Brain microvascular endothelial cell (primary cell): Measurements from ENCODE around the gene FARS2.

Experiments
- DNase-seq: peaks from one replicate; pipeline ENCODE4 v3.0.0-alpha.2; 2020
- H3K27ac ChIP-seq: fragments of 250-450 bp; sonication (Bioruptor Pico); 2 replicates; pipeline ENCODE4 v1.5.1; 2020; ENCODE audit warnings: mild to moderate bottlenecking, moderate library complexity
- H3K27me3 ChIP-seq: fragments of 250-450 bp; sonication (Bioruptor Pico); replicated peaks from 2 replicates; pipeline ENCODE4 v1.5.1; 2020; ENCODE audit warnings: mild to moderate bottlenecking
- H3K36me3 ChIP-seq: fragments of 250-450 bp; sonication (Bioruptor Pico); replicated peaks from 2 replicates; pipeline ENCODE4 v1.5.1; 2020; ENCODE audit warnings: mild to moderate bottlenecking
- H3K4me3 ChIP-seq: 2 replicates; pipeline ENCODE4 v1.5.1; 2011; ENCODE audit warnings: low read depth, mild to moderate bottlenecking, control low read depth, low read length, moderate library complexity
- in situ Hi-C: cut with HindIII; loops from 2 replicates; pipeline ENCODE4 v1.10.0; 2017; ENCODE audit warnings: low sequenced_read_pairs, low pct_ligation_motif_present
- TF ChIP-seq, protein P1 (sequence below): IDR thresholded peaks from 2 replicates; pipeline ENCODE4 v1.5.1; 2011; ENCODE audit warnings: low read depth, mild to moderate bottlenecking, moderate library complexity, low read length, control low read depth, inconsistent platforms; ENCODE audit errors: missing control alignments

FARS2 gene

DNA sequence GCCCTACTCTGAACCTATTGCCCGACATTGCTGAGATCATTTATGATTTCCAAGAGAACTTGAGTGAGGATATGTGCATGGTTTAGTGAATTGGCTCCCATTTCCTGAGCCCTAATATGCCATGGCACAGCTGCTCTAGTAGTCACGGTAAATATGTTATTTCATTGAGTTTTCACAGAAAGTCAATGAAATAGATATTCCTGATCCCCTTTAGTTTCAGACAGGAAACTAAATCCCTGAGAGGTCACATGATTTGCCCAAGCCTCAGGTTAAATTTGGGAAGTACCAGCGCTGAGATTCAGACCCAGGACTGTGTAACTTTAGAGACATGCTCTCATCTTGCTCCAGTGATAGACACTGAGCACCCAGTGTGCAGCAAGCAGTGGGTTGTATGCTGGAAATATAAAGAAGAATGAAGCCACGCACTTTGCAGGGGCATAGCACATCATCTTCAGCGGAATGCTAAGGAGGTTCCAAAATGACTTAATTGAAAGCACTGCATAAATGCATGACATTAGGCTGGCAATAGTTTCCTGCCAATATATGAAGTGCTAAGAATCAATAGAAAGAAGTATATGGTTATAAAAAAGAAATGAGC is 70.6 kb downstream of the FARS2 start:
- no peak for DNase-seq
- Histone ChIP-seq H3K27ac (no peak overlapping the region), H3K27me3 (no peaks in the 10 kb centered on the region), H3K4me3 (no peak overlapping the region), H3K36me3 (no peaks in the 10 kb centered on the region)
- in situ Hi-C loops: no loop called here
- TF ChIP-seq, protein P1, sequence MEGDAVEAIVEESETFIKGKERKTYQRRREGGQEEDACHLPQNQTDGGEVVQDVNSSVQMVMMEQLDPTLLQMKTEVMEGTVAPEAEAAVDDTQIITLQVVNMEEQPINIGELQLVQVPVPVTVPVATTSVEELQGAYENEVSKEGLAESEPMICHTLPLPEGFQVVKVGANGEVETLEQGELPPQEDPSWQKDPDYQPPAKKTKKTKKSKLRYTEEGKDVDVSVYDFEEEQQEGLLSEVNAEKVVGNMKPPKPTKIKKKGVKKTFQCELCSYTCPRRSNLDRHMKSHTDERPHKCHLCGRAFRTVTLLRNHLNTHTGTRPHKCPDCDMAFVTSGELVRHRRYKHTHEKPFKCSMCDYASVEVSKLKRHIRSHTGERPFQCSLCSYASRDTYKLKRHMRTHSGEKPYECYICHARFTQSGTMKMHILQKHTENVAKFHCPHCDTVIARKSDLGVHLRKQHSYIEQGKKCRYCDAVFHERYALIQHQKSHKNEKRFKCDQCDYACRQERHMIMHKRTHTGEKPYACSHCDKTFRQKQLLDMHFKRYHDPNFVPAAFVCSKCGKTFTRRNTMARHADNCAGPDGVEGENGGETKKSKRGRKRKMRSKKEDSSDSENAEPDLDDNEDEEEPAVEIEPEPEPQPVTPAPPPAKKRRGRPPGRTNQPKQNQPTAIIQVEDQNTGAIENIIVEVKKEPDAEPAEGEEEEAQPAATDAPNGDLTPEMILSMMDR: no peak

DNA sequence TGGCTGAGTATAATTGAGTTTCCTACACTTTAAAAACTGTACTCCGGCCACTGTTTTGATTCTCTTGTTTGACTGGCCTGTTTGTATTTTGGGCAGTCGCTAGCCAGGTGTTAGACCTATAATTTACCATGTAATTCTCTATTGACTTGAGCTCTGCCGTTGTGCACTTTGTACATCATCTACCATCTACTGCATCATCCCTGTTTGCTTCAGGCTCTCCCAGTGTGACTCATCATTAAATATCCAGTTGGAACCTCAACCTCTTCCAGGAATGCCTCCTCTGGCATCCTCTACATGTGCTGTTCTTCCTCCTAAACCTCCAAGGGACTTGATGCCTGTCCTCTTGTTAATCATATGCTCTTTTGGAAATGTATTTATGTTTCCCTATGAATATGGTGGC is 72.3 kb downstream of the FARS2 start:
- TF ChIP-seq, protein P1: no peak
- no peaks in the 10 kb centered on the region for H3K36me3 ChIP-seq
- no peak for DNase-seq
- H3K27me3 ChIP-seq: no peaks in the 10 kb centered on the region
- no peak overlapping the region for H3K27ac ChIP-seq
- no peak overlapping the region for H3K4me3 ChIP-seq
- in situ Hi-C loops: no loop called here

DNA sequence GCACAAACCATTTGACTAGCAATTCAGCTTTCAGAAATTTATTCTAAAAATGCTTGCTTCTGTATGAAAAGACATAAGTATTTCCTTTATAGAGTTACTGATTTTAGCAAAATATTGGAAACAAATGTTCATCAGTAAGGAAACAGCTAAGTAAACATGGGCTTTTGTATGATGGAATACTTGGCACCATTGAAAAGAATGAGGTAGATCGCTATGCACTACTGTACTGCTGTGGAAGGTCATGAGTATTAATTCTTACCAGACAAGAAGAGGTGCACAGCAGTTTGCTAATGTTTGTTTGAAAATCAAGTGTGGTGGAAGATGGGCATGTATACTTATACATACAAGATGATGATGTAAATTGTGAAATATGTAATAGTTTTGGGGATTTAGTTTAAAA is 73.0 kb downstream of the FARS2 start:
- Histone ChIP-seq H3K27me3 (no peaks in the 10 kb centered on the region), H3K27ac (no peak overlapping the region), H3K36me3 (no peaks in the 10 kb centered on the region), H3K4me3 (no peak overlapping the region)
- in situ Hi-C loops: no loop called here
- TF ChIP-seq, protein P1: no peak
- no peak for DNase-seq

DNA sequence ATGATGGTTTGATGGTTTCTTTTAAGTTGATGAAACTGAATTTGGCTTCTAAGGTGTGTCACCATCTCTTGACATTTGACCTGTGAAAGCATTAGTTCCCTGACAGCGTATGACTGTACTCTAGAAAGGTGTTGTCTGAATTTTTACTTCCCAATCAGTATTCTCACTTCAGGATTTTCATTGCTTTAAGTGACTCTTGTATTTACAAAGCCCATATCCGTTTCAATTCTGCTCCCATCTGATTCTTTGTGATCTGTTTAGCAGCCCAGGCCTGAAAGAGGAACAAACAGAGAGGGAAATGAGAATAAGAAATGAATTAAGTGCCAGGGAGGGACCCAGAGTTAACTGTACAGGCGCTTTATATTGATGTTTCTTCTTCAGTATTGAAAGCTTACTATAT is 73.7 kb downstream of the FARS2 start:
- no peak for DNase-seq
- no peaks in the 10 kb centered on the region for H3K36me3 ChIP-seq
- TF ChIP-seq, protein P1: no peak
- no peak overlapping the region for H3K27ac ChIP-seq
- in situ Hi-C loops: no loop called here
- no peak overlapping the region for H3K4me3 ChIP-seq
- no peaks in the 10 kb centered on the region for H3K27me3 ChIP-seq

DNA sequence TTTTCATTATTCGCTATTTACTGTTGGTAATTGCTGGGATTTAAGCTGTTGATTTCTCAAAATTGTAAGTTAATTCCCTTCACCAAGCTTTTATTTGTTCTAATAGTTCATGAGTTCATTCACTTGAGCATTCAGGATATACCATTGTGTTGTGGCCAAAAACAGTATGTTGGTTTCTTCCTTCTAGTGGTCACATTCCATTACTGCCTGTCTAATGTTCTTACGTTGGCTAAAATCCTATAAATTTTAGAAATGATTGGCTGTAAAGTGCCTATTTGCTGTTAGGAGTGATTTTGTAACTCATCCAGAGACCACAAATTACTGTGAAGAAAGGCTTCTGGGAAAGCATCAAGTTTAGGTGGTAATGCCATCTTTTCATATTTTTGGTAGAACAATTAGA is 76.3 kb downstream of the FARS2 start:
- Histone ChIP-seq H3K27me3 (no peaks in the 10 kb centered on the region), H3K4me3 (no peak overlapping the region), H3K36me3 (no peaks in the 10 kb centered on the region), H3K27ac (no peak overlapping the region)
- TF ChIP-seq, protein P1: no peak
- peak; percentile 24 for DNase-seq
- in situ Hi-C loops: no loop called here
